Gastroesophageal sphincter (tissue), 4 donors: ENCODE measurements around the gene FXR2. TPM values are rescaled to one million over a fixed set of nuclear protein-coding genes. Genes with fewer than 3 reads are reported as not detected.

Experiments
- ATAC-seq: fragments of 150-250 bp; one replicate; pipeline ENCODE4 v1.9.1; 2016; ENCODE audit warnings: mild to moderate bottlenecking, moderate library complexity
- H3K27ac ChIP-seq, 4 donors: fragments of 200-600 bp; sonication (generic) in 3 of 4; 1 replicate in 3 of 4; 2 replicates in 1 of 4; pipeline ENCODE4 v1.5.1; 2016 to 2019
- H3K27me3 ChIP-seq: fragments of 200-600 bp; sonication (generic); one replicate; pipeline ENCODE4 v1.5.1; 2019
- H3K36me3 ChIP-seq, 2 donors: fragments of 200-600 bp; sonication (generic); one replicate each; pipeline ENCODE4 v1.5.1; 2019; ENCODE audit warnings: control low read depth in 1 of 2
- H3K4me1 ChIP-seq, 3 donors: fragments of 200-600 bp; sonication (generic); 1 replicate in 2 of 3; 2 replicates in 1 of 3; pipeline ENCODE4 v1.5.1; 2016 to 2019; ENCODE audit warnings: control low read depth in 2 of 3
- H3K4me3 ChIP-seq, 2 donors: fragments of 200-600 bp; sonication (generic); one replicate each; pipeline ENCODE4 v1.5.1; 2019; ENCODE audit warnings: mild to moderate bottlenecking in 1 of 2, moderate library complexity in 1 of 2
- H3K9me3 ChIP-seq, 3 donors: fragments of 200-600 bp; sonication (generic); one replicate each; pipeline ENCODE4 v1.5.1; 2017 to 2019; ENCODE audit warnings: control low read depth in 2 of 3
- CTCF ChIP-seq, 4 experiments: fragments of 200-600 bp in 2 of 4; fragments of 450-650 bp in 2 of 4; sonication (generic) in 1 of 4; IDR thresholded peaks; one replicate each; pipeline ENCODE4 v1.5.1; 2017 to 2019; ENCODE audit warnings: antibody characterized with exemption in 4 of 4, mild to moderate bottlenecking in 2 of 4, moderate library complexity in 2 of 4
- EP300 ChIP-seq: sonication (generic); formaldehyde crosslinking; IDR thresholded peaks from one replicate; pipeline ENCODE4 v1.6.1; 2017; ENCODE audit warnings: antibody characterized with exemption, mild to moderate bottlenecking
- POLR2A ChIP-seq, 2 donors: fragments of 450-650 bp; IDR thresholded peaks; one replicate each; pipeline ENCODE4 v1.6.1; 2017; ENCODE audit warnings: antibody characterized with exemption in 2 of 2, mild to moderate bottlenecking in 2 of 2, moderate library complexity in 1 of 2
- POLR2AphosphoS5 ChIP-seq: sonication (generic); formaldehyde crosslinking; IDR thresholded peaks from one replicate; pipeline ENCODE4 v1.6.1; 2017; ENCODE audit warnings: antibody characterized with exemption
- WGBS, 2 donors: methylation state at CpG; one replicate each; pipeline ENCODE4 v1.1.5; 2018; ENCODE audit warnings: low coverage in 1 of 2; 5-methylcytosine and 5-hydroxymethylcytosine counted together
- total RNA-seq, 4 donors: library from RNA; depleted of rRNA; stranded (reverse); fragments of >200 nt; gene quantifications; one replicate each; pipeline ENCODE4 v1.1.0, GENCODE V29; 2016

The FXR2 gene
- total RNA-seq, 4 donors from 2014 or later, result 39.3 to 54.6 (median 47.4) TPM

- no peaks in the 10 kb centered on the region for H3K9me3 ChIP-seq
- TF ChIP-seq POLR2A (IDR thresholded peaks at IDR 0.05) (no peak), CTCF (IDR thresholded peaks at IDR 0.05) (no peak), POLR2AphosphoS5 (no peak), EP300 (no peak)
- peaks cover 0 to 55% (median 24%) of the 10 kb centered on the region in 3 donors for H3K4me1 ChIP-seq
- peak; percentile 26 for ATAC-seq
- H3K4me3 ChIP-seq, result peak overlapping the region; percentile 35 to 74
- peak overlapping the region; percentile 64 to 89 (median 88) for H3K27ac ChIP-seq
- H3K27me3 ChIP-seq, result no peaks in the 10 kb centered on the region
- 0% methylated on average over 1 of the region's 30 CpGs; no CpG with 5 or more reads in 1 of the 2 donors for WGBS, 2 donors
- peaks cover under 1 to 53% of the 10 kb centered on the region in 2 donors for H3K36me3 ChIP-seq
Observed at GRCh38 chr17:7588553-7589203, 26.0 kb downstream of the FXR2 start.

GRCh38 chr17:7587420-7588151, 27.1 kb downstream of the FXR2 start:
- ATAC-seq, result no peak
- Histone ChIP-seq H3K9me3 (no peaks in the 10 kb centered on the region), H3K27ac (peak overlapping the region in 3 of 4 donors; percentile 87 to 89 (median 89)), H3K36me3 (peaks cover 0 to 43% of the 10 kb centered on the region in 2 donors), H3K4me1 (peaks cover 2 to 64% (median 32%) of the 10 kb centered on the region in 3 donors), H3K4me3 (peak overlapping the region in 1 of 2 donors; percentile 74), H3K27me3 (no peaks in the 10 kb centered on the region)
- no peak for TF ChIP-seq EP300
- TF ChIP-seq POLR2A (IDR thresholded peaks at IDR 0.05), result peak in 1 of 2 donors; percentile 11
- WGBS, 2 donors, result 43 to 52% methylated on average over 4 to 8 of the region's 12 CpGs

- H3K36me3 ChIP-seq, result peaks cover 0 to 35% of the 10 kb centered on the region in 2 donors
- no peaks in the 10 kb centered on the region for H3K27me3 ChIP-seq
- peak overlapping the region in 3 of 4 donors; percentile 87 to 89 (median 89) for H3K27ac ChIP-seq
- TF ChIP-seq POLR2A (IDR thresholded peaks at IDR 0.05) (no peak), CTCF (IDR thresholded peaks at IDR 0.05) (peak in 1 of 4 experiments; percentile 25)
- peaks cover 2 to 71% (median 39%) of the 10 kb centered on the region in 3 donors for H3K4me1 ChIP-seq
- H3K9me3 ChIP-seq, result no peaks in the 10 kb centered on the region
- WGBS, 2 donors, result 39 to 76% methylated on average over 3 to 5 of the region's 9 CpGs
- no peak overlapping the region for H3K4me3 ChIP-seq
- no peak for ATAC-seq
Observed at GRCh38 chr17:7586673-7587419, 27.9 kb downstream of the FXR2 start.

- peak within 1 kb of the TSS; percentile 57 to 95 (median 93) for H3K27ac ChIP-seq
- WGBS, 2 donors, result 0% methylated on average over 8 to 24 of the region's 69 CpGs
- no peak for TF ChIP-seq EP300
- peak in 3 of 4 experiments; percentile 13 to 27 (median 22) for TF ChIP-seq CTCF (IDR thresholded peaks at IDR 0.05)
- peak; percentile 55 for TF ChIP-seq POLR2AphosphoS5
- TF ChIP-seq POLR2A (IDR thresholded peaks at IDR 0.05), result peak; percentile 28 to 47
- H3K4me1 ChIP-seq, result peaks cover 2 to 88% (median 40%) of the 10 kb centered on the region in 3 donors
- peaks cover 0 to 27% of the 10 kb centered on the region in 2 donors for H3K36me3 ChIP-seq
- H3K4me3 ChIP-seq, result peak within 1 kb of the TSS; percentile 27 to 64
- no peaks in the 10 kb centered on the region for H3K27me3 ChIP-seq
- H3K9me3 ChIP-seq, result no peaks in the 10 kb centered on the region
- ATAC-seq, result peak; percentile 90
Observed at GRCh38 chr17:7583253-7584109, 31.2 kb downstream of the FXR2 start, which contains the start of gene MPDU1. Gene MPDU1, plus strand, starts transcription at chr17:7583852. Its CDS starts 11 bp downstream, at chr17:7583863.
